ENCODE data around the gene SCNN1G. TPM values are rescaled to one million over a fixed set of nuclear protein-coding genes. Genes with fewer than 3 reads are reported as not detected.
A peak's percentile ranks its signal among the peaks of the same experiment; 100 is the strongest.

SCNN1G gene
- not detected for total RNA-seq
- under 1 TPM in 3 of 8 donors, not detected in 5; 0.07 to 0.17 (median 0.07) TPM for polyA plus RNA-seq (ENCODE audit: insufficient read depth in 1 of 8, insufficient read length in 8 of 8, low replicate concordance in 1 of 8)
- long read RNA-seq, donor 1: 0 reads
- long read RNA-seq, donor 2: 0 reads
- long read RNA-seq, donor 3: 0 reads
- long read RNA-seq, donor 4: 0 reads
- long read RNA-seq, donor 5: 0 reads
- long read RNA-seq, donor 6: 0 reads
- long read RNA-seq, donor 7: 0 reads
- long read RNA-seq, donor 8: 0 reads
- long read RNA-seq, donor 9: 0 reads
- long read RNA-seq, donor 10: 0 reads
- long read RNA-seq, donor 11: 0 reads

- no peaks in the 10 kb centered on the region for H3K36me3 ChIP-seq (ENCODE audit: control insufficient read depth, insufficient read depth, low read length)
- H3K9me3 ChIP-seq (replicated peaks; ENCODE audit: control insufficient read depth, low read depth, low read length): no peaks in the 10 kb centered on the region
- H3K27ac ChIP-seq (ENCODE audit: low read length): no peak within 1 kb of the TSS
- DNase-seq: peak; percentile 1
- peaks cover 11% of the 10 kb centered on the region for H3K4me1 ChIP-seq (ENCODE audit: control insufficient read depth, insufficient read depth, low read length)
- H3K4me3 ChIP-seq (ENCODE audit: low read length): no peak within 1 kb of the TSS
- H3K27me3 ChIP-seq (ENCODE audit: control insufficient read depth, insufficient read depth, low read length): peaks cover 56% of the 10 kb centered on the region
- under 1% methylated on average over 59 of the region's 71 CpGs for WGBS (ENCODE audit: insufficient coverage)
Observed at GRCh38 chr16:23182679-23183542, at the start of gene SCNN1G. TSS of gene SCNN1G (plus strand) at chr16:23182745. CDS start at chr16:23186272, 3,527 bp downstream.

GRCh38 chr16:23132775-23133463 is 49.6 kb upstream of the SCNN1G start:
- peak overlapping the region; percentile 11 for H3K4me3 ChIP-seq (ENCODE audit: low read length)
- H3K36me3 ChIP-seq (ENCODE audit: control insufficient read depth, insufficient read depth, low read length): no peaks in the 10 kb centered on the region
- H3K9me3 ChIP-seq (replicated peaks; ENCODE audit: control insufficient read depth, low read depth, low read length): no peaks in the 10 kb centered on the region
- no peaks in the 10 kb centered on the region for H3K27me3 ChIP-seq (ENCODE audit: control insufficient read depth, insufficient read depth, low read length)
- 28% methylated on average over 7 of the region's 11 CpGs for WGBS (ENCODE audit: insufficient coverage)
- peak overlapping the region; percentile 92 for H3K27ac ChIP-seq (ENCODE audit: low read length)
- DNase-seq: peak; percentile 54
- H3K4me1 ChIP-seq (ENCODE audit: control insufficient read depth, insufficient read depth, low read length): peaks cover 19% of the 10 kb centered on the region

GRCh38 chr16:23134274-23134673 is 48.3 kb upstream of the SCNN1G start:
- H3K4me1 ChIP-seq (ENCODE audit: control insufficient read depth, insufficient read depth, low read length): peaks cover 19% of the 10 kb centered on the region
- H3K27ac ChIP-seq (ENCODE audit: low read length): peak overlapping the region; percentile 31

GRCh38 chr16:23137256-23137655 is 45.3 kb upstream of the SCNN1G start:
- no peak for DNase-seq
- Histone ChIP-seq H3K4me1 (ENCODE audit: control insufficient read depth, insufficient read depth, low read length) (peaks cover 15% of the 10 kb centered on the region), H3K4me3 (ENCODE audit: low read length) (no peak overlapping the region), H3K27ac (ENCODE audit: low read length) (no peak overlapping the region), H3K27me3 (ENCODE audit: control insufficient read depth, insufficient read depth, low read length) (no peaks in the 10 kb centered on the region), H3K9me3 (replicated peaks; ENCODE audit: control insufficient read depth, low read depth, low read length) (no peaks in the 10 kb centered on the region), H3K36me3 (ENCODE audit: control insufficient read depth, insufficient read depth, low read length) (no peaks in the 10 kb centered on the region)
- no CpG with 5 or more reads among the region's 2 CpGs for WGBS (ENCODE audit: insufficient coverage)

More at GRCh38 chr16:23134274-23134673, 48.3 kb upstream of the SCNN1G start:
- Histone ChIP-seq H3K4me3 (ENCODE audit: low read length) (no peak overlapping the region), H3K27me3 (ENCODE audit: control insufficient read depth, insufficient read depth, low read length) (no peaks in the 10 kb centered on the region), H3K9me3 (replicated peaks; ENCODE audit: control insufficient read depth, low read depth, low read length) (no peaks in the 10 kb centered on the region), H3K36me3 (ENCODE audit: control insufficient read depth, insufficient read depth, low read length) (no peaks in the 10 kb centered on the region)
- peak; percentile 37 for DNase-seq
- WGBS (ENCODE audit: insufficient coverage): no CpG with 5 or more reads among the region's 3 CpGs

- Histone ChIP-seq H3K4me1 (ENCODE audit: control insufficient read depth, insufficient read depth, low read length) (peaks cover 13% of the 10 kb centered on the region), H3K9me3 (replicated peaks; ENCODE audit: control insufficient read depth, low read depth, low read length) (no peaks in the 10 kb centered on the region), H3K27me3 (ENCODE audit: control insufficient read depth, insufficient read depth, low read length) (no peaks in the 10 kb centered on the region), H3K36me3 (ENCODE audit: control insufficient read depth, insufficient read depth, low read length) (no peaks in the 10 kb centered on the region), H3K27ac (ENCODE audit: low read length) (no peak overlapping the region), H3K4me3 (ENCODE audit: low read length) (no peak overlapping the region)
- WGBS (ENCODE audit: insufficient coverage): 94% methylated on average over 2 of the region's 5 CpGs
- no peak for DNase-seq
Observed at GRCh38 chr16:23137818-23138217, 44.7 kb upstream of the SCNN1G start.

- WGBS (ENCODE audit: insufficient coverage): 64% methylated on average over 1 of the region's 2 CpGs
- no peaks in the 10 kb centered on the region for H3K27me3 ChIP-seq (ENCODE audit: control insufficient read depth, insufficient read depth, low read length)
- H3K9me3 ChIP-seq (replicated peaks; ENCODE audit: control insufficient read depth, low read depth, low read length): no peaks in the 10 kb centered on the region
- DNase-seq: no peak
- no peaks in the 10 kb centered on the region for H3K36me3 ChIP-seq (ENCODE audit: control insufficient read depth, insufficient read depth, low read length)
- no peak overlapping the region for H3K27ac ChIP-seq (ENCODE audit: low read length)
- no peak overlapping the region for H3K4me3 ChIP-seq (ENCODE audit: low read length)
- H3K4me1 ChIP-seq (ENCODE audit: control insufficient read depth, insufficient read depth, low read length): peaks cover 5% of the 10 kb centered on the region
Observed at GRCh38 chr16:23140107-23140506, 42.4 kb upstream of the SCNN1G start.

- DNase-seq: no peak
- peaks cover 11% of the 10 kb centered on the region for H3K4me1 ChIP-seq (ENCODE audit: control insufficient read depth, insufficient read depth, low read length)
- no peak overlapping the region for H3K27ac ChIP-seq (ENCODE audit: low read length)
- H3K36me3 ChIP-seq (ENCODE audit: control insufficient read depth, insufficient read depth, low read length): no peaks in the 10 kb centered on the region
- no peaks in the 10 kb centered on the region for H3K9me3 ChIP-seq (replicated peaks; ENCODE audit: control insufficient read depth, low read depth, low read length)
- H3K27me3 ChIP-seq (ENCODE audit: control insufficient read depth, insufficient read depth, low read length): no peaks in the 10 kb centered on the region
- no peak overlapping the region for H3K4me3 ChIP-seq (ENCODE audit: low read length)
- WGBS (ENCODE audit: insufficient coverage): 81% methylated on average over 3 of the region's 3 CpGs
Observed at GRCh38 chr16:23141033-23141432, 41.5 kb upstream of the SCNN1G start.

- no peak overlapping the region for H3K4me3 ChIP-seq (ENCODE audit: low read length)
- H3K4me1 ChIP-seq (ENCODE audit: control insufficient read depth, insufficient read depth, low read length): peaks cover 11% of the 10 kb centered on the region
- no peaks in the 10 kb centered on the region for H3K9me3 ChIP-seq (replicated peaks; ENCODE audit: control insufficient read depth, low read depth, low read length)
- DNase-seq: no peak
- WGBS (ENCODE audit: insufficient coverage): 100% methylated on average over 1 of the region's 6 CpGs
- H3K27me3 ChIP-seq (ENCODE audit: control insufficient read depth, insufficient read depth, low read length): no peaks in the 10 kb centered on the region
- H3K36me3 ChIP-seq (ENCODE audit: control insufficient read depth, insufficient read depth, low read length): no peaks in the 10 kb centered on the region
- no peak overlapping the region for H3K27ac ChIP-seq (ENCODE audit: low read length)
Observed at GRCh38 chr16:23141500-23141899, 41.0 kb upstream of the SCNN1G start.

GRCh38 chr16:23141959-23142740 is 40.4 kb upstream of the SCNN1G start:
- Histone ChIP-seq H3K36me3 (ENCODE audit: control insufficient read depth, insufficient read depth, low read length) (no peaks in the 10 kb centered on the region), H3K27me3 (ENCODE audit: control insufficient read depth, insufficient read depth, low read length) (no peaks in the 10 kb centered on the region), H3K4me1 (ENCODE audit: control insufficient read depth, insufficient read depth, low read length) (peaks cover 11% of the 10 kb centered on the region), H3K4me3 (ENCODE audit: low read length) (no peak overlapping the region), H3K27ac (ENCODE audit: low read length) (no peak overlapping the region), H3K9me3 (replicated peaks; ENCODE audit: control insufficient read depth, low read depth, low read length) (no peaks in the 10 kb centered on the region)
- no peak for DNase-seq
- WGBS (ENCODE audit: insufficient coverage): 27% methylated on average over 4 of the region's 7 CpGs
